Large intestine (tissue), 3 donors: Measurements from ENCODE around the gene UNC119B. TPM values are rescaled to one million over a fixed set of nuclear protein-coding genes. Genes with fewer than 3 reads are reported as not detected.
A peak's percentile ranks its signal among the peaks of the same experiment; 100 is the strongest.

Source experiments
- DNase-seq, 2 donors: peaks; one replicate each; pipeline versions ENCODE4 v3.0.0 to v3.0.0-alpha.2; 2013
- H3K27ac ChIP-seq: one replicate; pipeline ENCODE4 v1.5.1; 2013; ENCODE audit warnings: low read length
- H3K27me3 ChIP-seq: 2 replicates; pipeline ENCODE4 v1.6.1; 2013; ENCODE audit warnings: low read length; ENCODE audit not compliant: control insufficient read depth, insufficient read depth
- H3K36me3 ChIP-seq: 2 replicates; pipeline ENCODE4 v1.6.1; 2013; ENCODE audit warnings: low read length; ENCODE audit not compliant: control insufficient read depth, insufficient read depth
- H3K4me1 ChIP-seq: one replicate; pipeline ENCODE4 v1.6.1; 2013; ENCODE audit warnings: low read length; ENCODE audit not compliant: control insufficient read depth, insufficient read depth
- H3K4me3 ChIP-seq: one replicate; pipeline ENCODE4 v1.5.1; 2013; ENCODE audit warnings: low read length
- H3K9me3 ChIP-seq: one replicate; pipeline ENCODE4 v1.6.1; 2013; ENCODE audit warnings: mild to moderate bottlenecking, low read depth, low read length, moderate library complexity; ENCODE audit not compliant: control insufficient read depth
- WGBS: methylation state at CpG from one replicate; pipeline ENCODE4 v1.1.5; 2013; ENCODE audit warnings: low lambda C conversion rate; ENCODE audit not compliant: insufficient coverage; 5-methylcytosine and 5-hydroxymethylcytosine counted together
- polyA plus RNA-seq: library from polyadenylated mRNA; unstranded; fragments of 120-200 nt; gene quantifications from one replicate; pipeline ENCODE4 v1.2.1, GENCODE V29; 2013

UNC119B gene
- polyA plus RNA-seq, 1 donor: 21.1 TPM

- Histone ChIP-seq H3K36me3 (no peaks in the 10 kb centered on the region), H3K27ac (no peak overlapping the region), H3K9me3 (no peaks in the 10 kb centered on the region), H3K27me3 (no peaks in the 10 kb centered on the region), H3K4me3 (no peak overlapping the region), H3K4me1 (peaks cover 19% of the 10 kb centered on the region)
- DNase-seq: peak in 1 of 2 donors; percentile 41
- WGBS: no CpG with 5 or more reads among the region's 5 CpGs
These were observed 39.6 kb upstream of the UNC119B start for GRCh38 chr12:120670667-120671066.

DNA sequence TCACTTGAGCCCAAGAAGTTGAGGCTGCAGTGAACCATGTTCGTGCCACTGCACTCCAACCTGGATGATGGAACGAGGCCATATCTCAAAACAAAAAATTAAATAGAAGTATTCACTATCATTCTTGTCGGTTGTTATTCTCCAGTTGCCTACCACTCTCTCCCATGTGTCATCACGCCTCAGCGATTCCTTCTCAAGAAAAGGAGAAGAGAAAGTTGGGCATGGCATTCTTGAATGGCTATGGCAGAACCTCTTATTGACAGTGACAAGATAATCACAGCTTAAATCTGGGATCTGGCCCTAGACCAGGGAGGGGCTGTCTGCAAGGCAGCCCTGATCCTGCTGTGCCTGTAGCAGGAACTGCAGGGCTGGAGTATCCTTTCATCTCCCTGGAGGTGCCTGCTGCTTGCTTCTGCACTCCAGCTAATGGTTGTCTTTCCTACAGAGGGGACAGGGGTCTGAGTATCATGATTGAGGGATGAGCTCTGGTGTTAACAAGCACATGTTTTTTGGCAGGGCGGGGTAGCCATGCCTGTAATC is 36.1 kb upstream of the UNC119B start:
- no peaks in the 10 kb centered on the region for H3K9me3 ChIP-seq
- DNase-seq: no peak
- peaks cover 15% of the 10 kb centered on the region for H3K4me1 ChIP-seq
- no peaks in the 10 kb centered on the region for H3K36me3 ChIP-seq
- no peak overlapping the region for H3K27ac ChIP-seq
- H3K27me3 ChIP-seq: no peaks in the 10 kb centered on the region
- WGBS: 90% methylated on average over 2 of the region's 6 CpGs
- H3K4me3 ChIP-seq: no peak overlapping the region

DNA sequence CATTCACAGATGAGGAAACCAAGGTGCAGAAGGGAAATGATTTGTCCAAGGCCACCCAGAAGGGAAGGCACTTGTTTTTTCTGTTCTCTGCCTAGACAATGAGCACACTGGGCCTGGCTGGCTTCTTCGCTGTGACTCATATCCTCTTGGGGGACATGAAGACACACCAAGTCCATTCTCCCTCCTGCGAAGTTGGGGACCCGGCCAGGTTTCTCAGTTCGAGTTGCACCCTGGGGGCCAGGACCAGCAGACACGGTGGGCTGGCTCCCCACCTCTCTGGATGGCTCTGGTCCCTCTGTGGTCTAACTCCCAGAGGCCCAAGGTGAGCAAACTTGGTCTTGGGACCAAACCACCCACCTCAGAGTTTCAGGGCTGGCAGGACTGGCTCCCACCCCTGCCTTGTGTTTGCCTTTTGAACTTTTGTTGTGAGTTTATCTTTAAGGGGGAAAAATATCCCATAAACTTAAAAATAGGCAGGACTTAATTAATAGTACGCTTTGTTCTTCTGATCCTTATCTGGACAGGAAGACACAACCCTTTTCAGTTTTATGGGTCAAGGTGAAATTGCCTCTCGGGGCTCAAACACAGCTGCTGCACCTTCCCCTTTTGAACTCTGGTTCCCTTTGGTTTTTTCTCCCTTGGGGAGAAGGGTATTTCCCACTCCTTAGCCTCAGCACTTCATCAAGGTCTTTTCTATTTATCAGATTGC is 32.3 kb upstream of the UNC119B start:
- peak overlapping the region; percentile 80 for H3K27ac ChIP-seq
- 0% methylated on average over 1 of the region's 7 CpGs for WGBS
- H3K9me3 ChIP-seq: no peaks in the 10 kb centered on the region

DNA sequence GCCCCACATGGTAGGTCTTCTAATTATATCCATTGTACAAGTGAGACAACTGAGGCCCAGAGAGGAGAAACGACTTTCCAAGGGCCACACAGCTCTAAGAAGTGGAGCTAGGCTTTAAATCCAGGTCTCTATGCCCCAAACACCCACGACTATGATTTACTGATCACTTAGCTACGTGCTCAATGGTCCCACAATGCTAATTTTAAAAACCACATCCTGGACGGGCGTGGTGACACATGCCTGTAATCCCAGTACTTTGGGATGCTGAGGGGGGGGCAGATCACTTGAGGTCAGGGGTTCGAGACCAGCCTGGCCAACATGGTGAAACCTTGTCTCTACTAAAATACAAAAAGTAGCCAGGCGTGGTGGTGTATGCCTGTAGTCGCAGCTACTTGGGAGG is 31.7 kb upstream of the UNC119B start:
- H3K4me1 ChIP-seq: peaks cover 7% of the 10 kb centered on the region
- DNase-seq: no peak
- no peaks in the 10 kb centered on the region for H3K36me3 ChIP-seq
- peak overlapping the region; percentile 35 for H3K27ac ChIP-seq
- H3K9me3 ChIP-seq: no peaks in the 10 kb centered on the region
- H3K4me3 ChIP-seq: no peak overlapping the region
- no CpG with 5 or more reads among the region's 8 CpGs for WGBS
- no peaks in the 10 kb centered on the region for H3K27me3 ChIP-seq

More for the DNA sequence above, 32.3 kb upstream of the UNC119B start:
- peak in 1 of 2 donors; percentile 74 for DNase-seq
- Histone ChIP-seq H3K27me3 (no peaks in the 10 kb centered on the region), H3K36me3 (no peaks in the 10 kb centered on the region), H3K4me1 (peaks cover 7% of the 10 kb centered on the region), H3K4me3 (no peak overlapping the region)

GRCh38 chr12:120680165-120680738 is 30.0 kb upstream of the UNC119B start:
- no peak overlapping the region for H3K4me3 ChIP-seq
- H3K9me3 ChIP-seq: no peaks in the 10 kb centered on the region
- DNase-seq: no peak
- H3K27me3 ChIP-seq: no peaks in the 10 kb centered on the region
- H3K4me1 ChIP-seq: peaks cover 7% of the 10 kb centered on the region
- no peak overlapping the region for H3K27ac ChIP-seq
- no CpG with 5 or more reads among the region's 5 CpGs for WGBS
- H3K36me3 ChIP-seq: no peaks in the 10 kb centered on the region

DNA sequence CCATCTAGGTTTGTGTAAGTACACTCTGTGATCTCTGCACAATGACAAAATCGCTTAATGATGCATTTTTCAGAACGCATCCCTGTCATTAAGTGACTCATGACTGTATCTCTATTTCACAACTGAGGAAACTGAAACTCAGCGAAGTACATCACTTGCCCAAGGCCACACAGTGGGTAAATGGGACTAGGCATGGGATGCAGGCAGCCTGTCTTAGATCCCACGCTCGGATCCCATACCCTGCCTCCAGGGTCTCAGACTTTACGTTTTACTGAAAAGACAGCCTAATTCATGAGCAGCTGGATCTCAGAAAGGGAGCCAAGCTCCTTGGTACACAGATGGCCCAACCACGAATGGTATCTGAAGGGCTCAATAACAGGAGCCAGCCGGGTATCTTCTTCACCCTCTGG is 25.7 kb upstream of the UNC119B start:
- no peaks in the 10 kb centered on the region for H3K9me3 ChIP-seq
- H3K27me3 ChIP-seq: no peaks in the 10 kb centered on the region
- DNase-seq: no peak
- WGBS: no CpG with 5 or more reads among the region's 8 CpGs
- no peaks in the 10 kb centered on the region for H3K36me3 ChIP-seq
- no peak overlapping the region for H3K27ac ChIP-seq
- no peak overlapping the region for H3K4me3 ChIP-seq
- peaks cover 7% of the 10 kb centered on the region for H3K4me1 ChIP-seq

- 90% methylated on average over 2 of the region's 3 CpGs for WGBS
- Histone ChIP-seq H3K27me3 (no peaks in the 10 kb centered on the region), H3K4me3 (no peak overlapping the region), H3K27ac (no peak overlapping the region), H3K36me3 (no peaks in the 10 kb centered on the region), H3K4me1 (peaks cover 15% of the 10 kb centered on the region), H3K9me3 (no peaks in the 10 kb centered on the region)
- no peak for DNase-seq
These were observed 24.7 kb upstream of the UNC119B start for GRCh38 chr12:120685522-120685921.

DNA sequence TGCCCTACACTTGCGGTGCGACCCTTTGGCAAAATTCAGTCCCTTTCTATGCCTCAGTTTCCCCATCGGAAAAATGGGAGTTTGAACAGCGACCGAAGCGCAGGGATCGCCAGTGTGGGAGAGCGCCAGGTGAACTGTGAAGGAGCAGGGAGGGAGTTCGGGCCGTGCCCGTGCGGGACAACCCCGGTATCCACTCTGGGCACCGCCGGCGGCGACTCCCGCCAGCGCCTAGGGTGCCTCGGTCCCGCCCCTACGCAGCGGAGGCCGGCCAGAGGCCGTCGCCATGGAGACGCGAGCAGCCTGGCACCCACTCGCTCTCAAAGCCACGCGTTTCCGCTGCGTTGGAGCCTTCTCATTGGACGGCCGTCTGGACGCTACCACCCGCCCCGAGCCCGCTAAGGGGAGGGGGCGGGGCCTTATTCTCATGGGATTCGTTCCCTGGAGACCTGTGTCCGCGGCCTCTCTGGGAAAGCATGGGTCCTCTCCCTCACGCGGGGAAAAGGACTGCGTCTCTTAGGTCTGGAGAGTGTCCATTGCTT is 24.0 kb upstream of the UNC119B start:
- 0% methylated on average over 1 of the region's 46 CpGs for WGBS
- peak; percentile 99 for DNase-seq

GRCh38 chr12:120686690-120687577 is 23.3 kb upstream of the UNC119B start, which contains the start of gene MLEC:
Gene MLEC (plus strand): TSS chr12:120687149. CDS start chr12:120687297, 148 bp downstream.
- H3K9me3 ChIP-seq: no peaks in the 10 kb centered on the region

More for the DNA sequence above, 24.0 kb upstream of the UNC119B start:
- H3K4me1 ChIP-seq: peaks cover 21% of the 10 kb centered on the region
- H3K27ac ChIP-seq: peak overlapping the region; percentile 82
- no peaks in the 10 kb centered on the region for H3K36me3 ChIP-seq
- H3K9me3 ChIP-seq: no peaks in the 10 kb centered on the region
- H3K4me3 ChIP-seq: peak overlapping the region; percentile 67
- no peaks in the 10 kb centered on the region for H3K27me3 ChIP-seq

More at GRCh38 chr12:120686690-120687577, 23.3 kb upstream of the UNC119B start, which contains the start of gene MLEC:
- Histone ChIP-seq H3K4me3 (peak within 1 kb of the TSS; percentile 67), H3K36me3 (no peaks in the 10 kb centered on the region), H3K27ac (peak within 1 kb of the TSS; percentile 82), H3K4me1 (peaks cover 28% of the 10 kb centered on the region), H3K27me3 (no peaks in the 10 kb centered on the region)
- DNase-seq: peak; percentile 98 to 99
- no CpG with 5 or more reads among the region's 84 CpGs for WGBS
